ENCODE measurements around the gene MMS22L. TPM values are rescaled to one million over a fixed set of nuclear protein-coding genes. Genes with fewer than 3 reads are reported as not detected.

Gene MMS22L
- total RNA-seq, 1 donor from 2014 or later = 7.2 TPM

DNA sequence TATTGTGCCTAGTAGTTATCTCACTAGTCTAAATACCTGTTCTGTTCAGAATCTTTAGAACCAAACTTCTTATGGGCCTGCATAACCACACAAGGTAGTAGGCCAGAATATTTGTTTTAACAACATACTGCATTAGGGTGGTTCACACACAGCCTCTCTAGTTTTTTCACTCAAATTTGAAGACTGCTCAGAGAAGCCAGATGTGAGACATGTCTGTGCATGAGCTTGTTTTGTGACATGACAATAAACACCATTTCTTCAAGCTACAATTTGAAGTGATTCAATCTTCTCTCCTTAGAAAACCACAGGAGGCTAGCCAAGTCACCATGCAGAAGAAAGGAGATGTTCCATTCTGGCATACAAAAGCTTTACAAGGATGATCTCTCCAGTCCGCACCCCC lies 135.6 kb downstream of the MMS22L start:
- Mint-ChIP-seq H3K36me3 (ENCODE audit: low read depth, unreplicated experiment) (no peaks in the 10 kb centered on the region), H3K4me3 (ENCODE audit: unreplicated experiment) (no peak overlapping the region), H3K9me3 (ENCODE audit: unreplicated experiment) (no peaks in the 10 kb centered on the region), H3K27me3 (ENCODE audit: low read depth, unreplicated experiment) (no peaks in the 10 kb centered on the region), H3K27ac (ENCODE audit: unreplicated experiment) (no peak overlapping the region), H3K4me1 (ENCODE audit: low read depth, unreplicated experiment) (no peaks in the 10 kb centered on the region)
- peaks cover 3% of the 10 kb centered on the region for H3K36me3 ChIP-seq (ENCODE audit: insufficient read depth, low read length)
- H3K4me2 ChIP-seq (ENCODE audit: low read length) = no peak overlapping the region
- TF ChIP-seq CTCF (IDR thresholded peaks at IDR 0.05; ENCODE audit: insufficient read depth, low read depth, low read length) (no peak), EZH2 (IDR thresholded peaks at IDR 0.05; ENCODE audit: insufficient read depth, low read length) (no peak)
- no peak overlapping the region for H3K4me3 ChIP-seq (ENCODE audit: insufficient read depth, low read depth, low read length)
- no peaks in the 10 kb centered on the region for H3K4me1 ChIP-seq (ENCODE audit: insufficient read depth, low read length)
- no peak overlapping the region for H3K27ac ChIP-seq (ENCODE audit: low read depth, low read length)
- FAIRE-seq (no peak), DNase-seq (ENCODE audit: low read depth) (no peak)
- no peaks in the 10 kb centered on the region for H3K9me3 ChIP-seq (ENCODE audit: insufficient read depth, low read depth, low read length)
- no peak overlapping the region for H2AFZ ChIP-seq (ENCODE audit: low read depth, low read length)
- H4K20me1 ChIP-seq (ENCODE audit: insufficient read depth, low read length) = no peaks in the 10 kb centered on the region
- no peaks in the 10 kb centered on the region for H3K79me2 ChIP-seq (ENCODE audit: insufficient read depth, low read length)
- no peak overlapping the region for H3K9ac ChIP-seq (ENCODE audit: low read length)
- H3K27me3 ChIP-seq (ENCODE audit: insufficient read depth, low read length) = no peaks in the 10 kb centered on the region

DNA sequence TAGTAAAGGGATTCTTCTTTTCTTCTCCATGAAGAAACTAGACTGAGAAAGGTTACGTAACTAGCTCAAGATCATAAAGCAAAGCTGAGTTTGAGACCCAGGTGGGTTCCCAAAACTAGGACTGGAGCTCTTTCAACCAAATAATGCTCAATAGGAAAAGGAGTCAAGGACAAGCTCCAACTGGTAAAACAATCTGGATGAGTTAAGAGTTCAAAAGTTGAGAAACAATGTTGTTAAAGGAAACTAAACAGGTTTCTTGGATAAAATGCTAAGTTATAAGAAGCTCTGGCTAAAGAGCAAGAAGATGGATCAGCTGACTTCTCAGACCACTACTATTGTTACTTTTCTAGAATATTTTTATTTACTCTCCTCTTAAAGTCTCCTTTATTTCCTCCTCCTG lies 137.3 kb downstream of the MMS22L start:
- H3K4me3 ChIP-seq (ENCODE audit: insufficient read depth, low read depth, low read length) = no peak overlapping the region
- H3K27me3 ChIP-seq (ENCODE audit: insufficient read depth, low read length) = no peaks in the 10 kb centered on the region
- Mint-ChIP-seq H3K36me3 (ENCODE audit: low read depth, unreplicated experiment) (no peaks in the 10 kb centered on the region), H3K27ac (ENCODE audit: unreplicated experiment) (no peak overlapping the region), H3K9me3 (ENCODE audit: unreplicated experiment) (no peaks in the 10 kb centered on the region), H3K4me1 (ENCODE audit: low read depth, unreplicated experiment) (no peaks in the 10 kb centered on the region), H3K27me3 (ENCODE audit: low read depth, unreplicated experiment) (no peaks in the 10 kb centered on the region), H3K4me3 (ENCODE audit: unreplicated experiment) (no peak overlapping the region)
- no peak for TF ChIP-seq EZH2 (IDR thresholded peaks at IDR 0.05; ENCODE audit: insufficient read depth, low read length)
- no peak for TF ChIP-seq CTCF (IDR thresholded peaks at IDR 0.05; ENCODE audit: insufficient read depth, low read depth, low read length)
- H3K79me2 ChIP-seq (ENCODE audit: insufficient read depth, low read length) = no peaks in the 10 kb centered on the region
- no peak overlapping the region for H3K4me2 ChIP-seq (ENCODE audit: low read length)
- DNase-seq (ENCODE audit: low read depth) = no peak
- no peaks in the 10 kb centered on the region for H3K36me3 ChIP-seq (ENCODE audit: insufficient read depth, low read length)
- H2AFZ ChIP-seq (ENCODE audit: low read depth, low read length) = no peak overlapping the region
- H4K20me1 ChIP-seq (ENCODE audit: insufficient read depth, low read length) = no peaks in the 10 kb centered on the region
- FAIRE-seq = no peak
- no peaks in the 10 kb centered on the region for H3K9me3 ChIP-seq (ENCODE audit: insufficient read depth, low read depth, low read length)
- no peaks in the 10 kb centered on the region for H3K4me1 ChIP-seq (ENCODE audit: insufficient read depth, low read length)
- H3K9ac ChIP-seq (ENCODE audit: low read length) = no peak overlapping the region
- H3K27ac ChIP-seq (ENCODE audit: low read depth, low read length) = no peak overlapping the region

GRCh38 chr6:97141756-97142155 lies 141.3 kb downstream of the MMS22L start:
- Mint-ChIP-seq H3K36me3 (ENCODE audit: low read depth, unreplicated experiment) (no peaks in the 10 kb centered on the region), H3K4me3 (ENCODE audit: unreplicated experiment) (no peak overlapping the region), H3K27ac (ENCODE audit: unreplicated experiment) (no peak overlapping the region), H3K4me1 (ENCODE audit: low read depth, unreplicated experiment) (no peaks in the 10 kb centered on the region), H3K27me3 (ENCODE audit: low read depth, unreplicated experiment) (no peaks in the 10 kb centered on the region), H3K9me3 (ENCODE audit: unreplicated experiment) (no peaks in the 10 kb centered on the region)
- FAIRE-seq (no peak), DNase-seq (ENCODE audit: low read depth) (no peak)
- Histone ChIP-seq H3K79me2 (ENCODE audit: insufficient read depth, low read length) (no peaks in the 10 kb centered on the region), H3K9me3 (ENCODE audit: insufficient read depth, low read depth, low read length) (no peaks in the 10 kb centered on the region), H4K20me1 (ENCODE audit: insufficient read depth, low read length) (no peaks in the 10 kb centered on the region), H3K4me3 (ENCODE audit: insufficient read depth, low read depth, low read length) (no peak overlapping the region), H3K27me3 (ENCODE audit: insufficient read depth, low read length) (no peaks in the 10 kb centered on the region), H3K4me2 (ENCODE audit: low read length) (no peak overlapping the region), H3K36me3 (ENCODE audit: insufficient read depth, low read length) (no peaks in the 10 kb centered on the region), H3K27ac (ENCODE audit: low read depth, low read length) (no peak overlapping the region), H3K4me1 (ENCODE audit: insufficient read depth, low read length) (no peaks in the 10 kb centered on the region), H3K9ac (ENCODE audit: low read length) (no peak overlapping the region), H2AFZ (ENCODE audit: low read depth, low read length) (no peak overlapping the region)
- TF ChIP-seq EZH2 (IDR thresholded peaks at IDR 0.05; ENCODE audit: insufficient read depth, low read length) (no peak), CTCF (IDR thresholded peaks at IDR 0.05; ENCODE audit: insufficient read depth, low read depth, low read length) (no peak)
